ENCODE data around the gene ETV6.

The ETV6 gene

GRCh38 chr12:11648514-11649412 lies 711 bp upstream of the ETV6 start:
- peak; percentile 94 for DNase-seq

- peak; percentile 75 for DNase-seq
Measured at GRCh38 chr12:11650286-11651281, 1.1 kb downstream of the ETV6 start.

- no peak for DNase-seq
Measured at GRCh38 chr12:11651381-11651780, 1.9 kb downstream of the ETV6 start.

- DNase-seq: peak; percentile 32
Measured at GRCh38 chr12:11651785-11652184, 2.3 kb downstream of the ETV6 start.

- peak; percentile 55 for DNase-seq
Measured at GRCh38 chr12:11652351-11653040, 3.0 kb downstream of the ETV6 start.

GRCh38 chr12:11653215-11653753 lies 3.8 kb downstream of the ETV6 start:
- DNase-seq: no peak

- DNase-seq: no peak
Measured at GRCh38 chr12:11654338-11654737, 4.9 kb downstream of the ETV6 start.

GRCh38 chr12:11654802-11655201 lies 5.3 kb downstream of the ETV6 start:
- no peak for DNase-seq

- no peak for DNase-seq
Measured at GRCh38 chr12:11655842-11656241, 6.4 kb downstream of the ETV6 start.

GRCh38 chr12:11656550-11656949 lies 7.1 kb downstream of the ETV6 start:
- no peak for DNase-seq

GRCh38 chr12:11657511-11657910 lies 8.0 kb downstream of the ETV6 start:
- DNase-seq: no peak

GRCh38 chr12:11658791-11659190 lies 9.3 kb downstream of the ETV6 start:
- no peak for DNase-seq

- no peak for DNase-seq
Measured at GRCh38 chr12:11660624-11661023, 11.2 kb downstream of the ETV6 start.

- DNase-seq: no peak
Measured at GRCh38 chr12:11661491-11662089, 12.1 kb downstream of the ETV6 start.

GRCh38 chr12:11662369-11662768 lies 12.9 kb downstream of the ETV6 start:
- no peak for DNase-seq

GRCh38 chr12:11663130-11663529 lies 13.7 kb downstream of the ETV6 start:
- DNase-seq: peak; percentile 27

GRCh38 chr12:11664101-11664500 lies 14.6 kb downstream of the ETV6 start:
- no peak for DNase-seq

- no peak for DNase-seq
Measured at GRCh38 chr12:11666131-11667050, 16.9 kb downstream of the ETV6 start.

- DNase-seq: no peak
Measured at GRCh38 chr12:11667171-11667570, 17.7 kb downstream of the ETV6 start.

GRCh38 chr12:11668611-11669010 lies 19.1 kb downstream of the ETV6 start:
- no peak for DNase-seq

GRCh38 chr12:11669348-11669747 lies 19.9 kb downstream of the ETV6 start:
- no peak for DNase-seq

Measured in eye (tissue), 1 donor.